CD4-positive, alpha-beta memory T cell (primary cell): ENCODE results near the gene NT5DC3. TPM values are rescaled to one million over a fixed set of nuclear protein-coding genes. Genes with fewer than 3 reads are reported as not detected.

ENCODE experiments used
- CTCF ChIA-PET: fragments of 350-600 bp; sonication (Branson Sonifier 250); formaldehyde crosslinking; loops from one replicate; lab custom pipeline; 2021; ENCODE audit warnings: inconsistent platforms; ENCODE audit not compliant: partially characterized antibody; lab: Charles Lee
- POLR2A ChIA-PET: fragments of 350-600 bp; sonication (Branson Sonifier 250); formaldehyde crosslinking; loops from one replicate; lab custom pipeline; 2021; ENCODE audit not compliant: partially characterized antibody; lab: Charles Lee
- DNase-seq, 5 donors: peaks; one replicate each; pipeline versions ENCODE4 v3.0.0 to v3.0.0-alpha.2; 2020 to 2022; ENCODE audit warnings: mixed read lengths in 1 of 5
- H3K27ac ChIP-seq: one replicate; pipeline ENCODE4 v1.7.0; 2013; ENCODE audit warnings: low read depth, low read length
- H3K27me3 ChIP-seq: 2 replicates; pipeline ENCODE4 v1.7.0; 2013; ENCODE audit warnings: mild to moderate bottlenecking, low read length, moderate library complexity; ENCODE audit not compliant: insufficient read depth
- H3K36me3 ChIP-seq: 2 replicates; pipeline ENCODE4 v1.7.0; 2013; ENCODE audit warnings: mild to moderate bottlenecking, low read length, moderate library complexity; ENCODE audit not compliant: insufficient read depth
- H3K4me1 ChIP-seq: 2 replicates; pipeline ENCODE4 v1.7.0; 2013; ENCODE audit warnings: mild to moderate bottlenecking, low read length, moderate library complexity; ENCODE audit not compliant: insufficient read depth
- H3K4me3 ChIP-seq, 2 donors: one replicate each; pipeline ENCODE4 v1.7.0; 2013; ENCODE audit warnings: low read length in 2 of 2, mild to moderate bottlenecking in 1 of 2
- H3K9me3 ChIP-seq, 2 donors: one replicate each; pipeline ENCODE4 v1.7.0; 2013; ENCODE audit warnings: low read length in 2 of 2, control low read depth in 1 of 2; ENCODE audit not compliant: control insufficient read depth in 1 of 2
- H3K27ac Mint-ChIP-seq, 7 donors: one replicate each; pipeline ENCODE4 v1.8.0; 2020 to 2021; ENCODE audit warnings: mixed read lengths in 7 of 7, mild to moderate bottlenecking in 6 of 7, inconsistent platforms in 3 of 7, moderate library complexity in 3 of 7
- H3K27me3 Mint-ChIP-seq, 2 donors: one replicate each; pipeline ENCODE4 v1.8.0; 2020 to 2021; ENCODE audit warnings: mixed read lengths in 2 of 2
- H3K36me3 Mint-ChIP-seq, 2 donors: one replicate each; pipeline ENCODE4 v1.8.0; 2020 to 2021; ENCODE audit warnings: mixed read lengths in 2 of 2, inconsistent platforms in 1 of 2, mild to moderate bottlenecking in 1 of 2
- H3K4me1 Mint-ChIP-seq, 4 donors: one replicate each; pipeline ENCODE4 v1.8.0; 2020 to 2021; ENCODE audit warnings: mixed read lengths in 4 of 4, mild to moderate bottlenecking in 1 of 4
- H3K4me3 Mint-ChIP-seq, 8 donors: one replicate each; pipeline ENCODE4 v1.8.0; 2020 to 2021; ENCODE audit warnings: mixed read lengths in 8 of 8, mild to moderate bottlenecking in 7 of 8, moderate library complexity in 6 of 8, inconsistent platforms in 3 of 8
- H3K9me3 Mint-ChIP-seq, 8 donors: one replicate each; pipeline ENCODE4 v1.8.0; 2020 to 2021; ENCODE audit warnings: mixed read lengths in 8 of 8, mild to moderate bottlenecking in 5 of 8, inconsistent platforms in 3 of 8, moderate library complexity in 1 of 8
- intact Hi-C: fragments of 100-400 bp; cut with micrococcal nuclease; formaldehyde crosslinking; loops from one replicate; pipeline ENCODE4 v1.15.1; 2023
- polyA plus RNA-seq, 2 donors: library from polyadenylated mRNA; unstranded; fragments of 300-500 nt; fragmentation: Illumina TruSeq; gene quantifications; one replicate each; pipeline ENCODE4 v1.2.3, GENCODE V29; 2021
- total RNA-seq, 2 experiments: library from RNA; stranded (reverse); gene quantifications; one replicate each; pipeline ENCODE4 v1.2.3, GENCODE V29; 2021

The NT5DC3 gene
- total and polyA plus RNA-seq, 4 experiments from 2014 or later = 1.2 to 6.8 (median 3.7) TPM

DNA sequence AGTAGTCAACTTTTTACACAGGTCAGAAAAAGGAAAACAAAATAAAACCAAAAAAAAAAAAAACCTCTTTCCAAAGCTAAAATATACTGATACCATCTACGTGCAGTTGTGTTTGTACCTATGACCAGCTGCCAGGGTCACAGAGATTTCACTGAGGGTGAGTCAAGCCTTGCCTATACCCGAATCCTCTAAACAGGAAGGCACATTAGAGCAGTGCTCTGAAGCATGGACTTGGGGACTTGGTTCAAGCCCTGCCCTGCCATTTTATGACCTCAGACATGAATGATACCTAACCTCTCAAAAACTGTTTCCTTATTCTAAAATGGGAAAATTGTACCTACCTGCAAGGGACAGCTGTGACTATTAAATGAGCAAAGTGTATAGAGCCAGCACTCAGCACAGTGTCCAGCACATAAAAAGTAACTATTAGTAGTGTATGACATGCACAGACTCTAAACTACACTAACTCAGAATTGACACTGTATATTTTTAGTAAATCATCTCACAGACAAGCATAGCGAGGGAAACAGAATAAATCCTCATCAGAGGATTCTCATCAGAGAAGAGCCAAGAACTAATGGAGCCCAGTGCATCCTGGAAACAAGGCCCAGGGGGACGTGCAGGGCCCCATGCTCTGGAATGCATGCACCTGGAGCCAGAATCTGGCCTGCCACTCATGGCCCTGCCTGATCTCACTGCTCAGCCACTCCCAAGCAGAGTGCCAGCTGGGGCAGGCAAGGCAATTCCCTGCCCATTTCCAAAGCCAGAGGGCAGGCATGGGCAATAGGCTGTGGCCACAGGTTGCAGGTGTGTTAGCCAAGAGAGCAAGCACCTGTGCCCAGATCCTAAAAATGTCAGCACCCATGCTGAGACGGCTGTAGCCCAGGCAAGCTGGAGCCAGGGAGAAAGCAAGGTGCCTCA is 57.0 kb downstream of the NT5DC3 start:
- peaks cover 43 to 51% of the 10 kb centered on the region in 2 donors for H3K36me3 Mint-ChIP-seq

GRCh38 chr12:103782399-103782798 is 58.6 kb downstream of the NT5DC3 start:
- Mint-ChIP-seq H3K27ac (no peak overlapping the region), H3K9me3 (no peaks in the 10 kb centered on the region), H3K36me3 (peaks cover 53 to 62% of the 10 kb centered on the region in 2 donors), H3K4me3 (no peak overlapping the region), H3K27me3 (no peaks in the 10 kb centered on the region), H3K4me1 (no peaks in the 10 kb centered on the region)
- peaks cover 14% of the 10 kb centered on the region for H3K36me3 ChIP-seq
- intact Hi-C loops = no loop called here
- H3K4me3 ChIP-seq = no peak overlapping the region
- POLR2A ChIA-PET = no interaction called here
- H3K9me3 ChIP-seq = no peaks in the 10 kb centered on the region
- H3K4me1 ChIP-seq = no peaks in the 10 kb centered on the region
- H3K27ac ChIP-seq = no peak overlapping the region
- DNase-seq = no peak
- H3K27me3 ChIP-seq = no peaks in the 10 kb centered on the region
- CTCF ChIA-PET = no interaction called here

More for the DNA sequence above, 57.0 kb downstream of the NT5DC3 start:
- intact Hi-C loops = no loop called here
- POLR2A ChIA-PET = no interaction called here
- CTCF ChIA-PET = no interaction called here
- Mint-ChIP-seq H3K27me3 (no peaks in the 10 kb centered on the region), H3K4me1 (no peaks in the 10 kb centered on the region), H3K4me3 (no peak overlapping the region), H3K27ac (no peak overlapping the region), H3K9me3 (no peaks in the 10 kb centered on the region)
- Histone ChIP-seq H3K36me3 (peaks cover 12% of the 10 kb centered on the region), H3K27me3 (no peaks in the 10 kb centered on the region), H3K4me3 (no peak overlapping the region), H3K9me3 (no peaks in the 10 kb centered on the region), H3K27ac (no peak overlapping the region), H3K4me1 (no peaks in the 10 kb centered on the region)
- no peak for DNase-seq

- intact Hi-C loops = no loop called here
- peaks cover 60 to 70% of the 10 kb centered on the region in 2 donors for H3K36me3 Mint-ChIP-seq
- H3K4me3 ChIP-seq = no peak overlapping the region
- ChIA-PET CTCF (no interaction called here), POLR2A (no interaction called here)
- no peaks in the 10 kb centered on the region for H3K9me3 ChIP-seq
- no peaks in the 10 kb centered on the region for H3K4me1 ChIP-seq
- H3K4me1 Mint-ChIP-seq = no peaks in the 10 kb centered on the region
- H3K36me3 ChIP-seq = peaks cover 19% of the 10 kb centered on the region
- DNase-seq = no peak
- H3K9me3 Mint-ChIP-seq = no peaks in the 10 kb centered on the region
- no peak overlapping the region for H3K4me3 Mint-ChIP-seq
- no peaks in the 10 kb centered on the region for H3K27me3 Mint-ChIP-seq
- H3K27me3 ChIP-seq = no peaks in the 10 kb centered on the region
- no peak overlapping the region for H3K27ac ChIP-seq
- H3K27ac Mint-ChIP-seq = no peak overlapping the region
Measured at GRCh38 chr12:103780992-103781391, 60.0 kb downstream of the NT5DC3 start.

DNA sequence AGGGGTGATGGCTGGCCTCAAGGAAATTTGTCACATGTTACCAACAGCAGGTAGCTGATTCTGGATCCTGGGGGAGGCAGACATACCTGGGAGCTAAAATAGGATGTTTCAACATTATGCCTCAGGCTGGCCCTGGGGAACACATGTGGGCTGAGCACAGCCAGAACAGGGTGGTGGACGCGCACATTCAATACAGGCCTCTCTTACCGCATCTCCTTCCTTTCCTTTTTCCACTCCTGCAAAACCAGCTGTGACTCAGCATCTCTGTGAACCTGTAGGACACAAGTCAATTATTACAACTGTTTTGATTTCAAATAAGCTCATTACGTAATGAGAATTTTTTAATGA is 61.0 kb downstream of the NT5DC3 start:
- Mint-ChIP-seq H3K27ac (peak overlapping the region in 1 of 7 donors; percentile 25), H3K4me3 (no peak overlapping the region), H3K36me3 (peaks cover 65 to 67% of the 10 kb centered on the region in 2 donors), H3K27me3 (no peaks in the 10 kb centered on the region), H3K4me1 (no peaks in the 10 kb centered on the region), H3K9me3 (no peaks in the 10 kb centered on the region)
- Histone ChIP-seq H3K9me3 (no peaks in the 10 kb centered on the region), H3K4me3 (no peak overlapping the region), H3K36me3 (peaks cover 16% of the 10 kb centered on the region), H3K27ac (no peak overlapping the region), H3K4me1 (no peaks in the 10 kb centered on the region), H3K27me3 (no peaks in the 10 kb centered on the region)
- POLR2A ChIA-PET = no interaction called here
- no peak for DNase-seq
- CTCF ChIA-PET = no interaction called here
- intact Hi-C loops = no loop called here

DNA sequence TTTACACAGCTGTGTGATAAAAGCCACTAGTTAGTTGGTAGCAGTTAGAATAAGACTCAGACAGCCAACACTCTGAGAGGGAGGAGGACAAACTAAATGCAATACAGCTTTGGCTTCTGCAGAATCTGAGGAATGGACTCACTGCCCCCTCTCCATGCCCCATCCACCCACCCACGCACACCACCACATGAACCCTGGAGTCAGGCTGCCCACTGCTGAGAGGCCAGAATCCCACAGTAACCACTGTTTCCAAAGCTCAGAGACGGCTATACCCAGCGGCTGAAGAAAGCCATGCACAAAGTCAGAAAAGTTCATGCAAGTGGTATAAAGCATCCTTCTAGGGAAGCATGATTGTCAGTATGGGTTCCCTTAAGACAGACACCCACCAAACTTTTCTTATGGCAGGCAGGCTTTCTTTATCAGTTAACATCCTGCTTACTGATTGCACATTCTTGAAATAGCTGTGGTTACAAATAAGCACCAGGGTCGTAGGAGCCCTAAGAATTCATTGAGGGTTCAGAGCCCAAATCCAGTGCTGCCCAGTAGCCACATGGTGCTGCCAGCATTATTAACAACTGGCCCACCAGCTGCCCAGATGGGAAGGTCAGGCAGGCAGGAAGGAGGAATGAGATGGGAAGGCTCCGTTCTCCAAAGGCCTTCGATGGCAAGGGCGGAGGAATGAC is 61.5 kb downstream of the NT5DC3 start:
- Mint-ChIP-seq H3K9me3 (no peaks in the 10 kb centered on the region), H3K27ac (no peak overlapping the region), H3K36me3 (peaks cover 61 to 64% of the 10 kb centered on the region in 2 donors), H3K4me3 (no peak overlapping the region), H3K27me3 (no peaks in the 10 kb centered on the region), H3K4me1 (no peaks in the 10 kb centered on the region)
- Histone ChIP-seq H3K36me3 (peaks cover 15% of the 10 kb centered on the region), H3K4me1 (no peaks in the 10 kb centered on the region), H3K4me3 (no peak overlapping the region), H3K27me3 (no peaks in the 10 kb centered on the region), H3K9me3 (no peaks in the 10 kb centered on the region), H3K27ac (no peak overlapping the region)
- ChIA-PET POLR2A (no interaction called here), CTCF (no interaction called here)
- intact Hi-C loops = no loop called here
- no peak for DNase-seq

GRCh38 chr12:103778781-103779180 is 62.3 kb downstream of the NT5DC3 start:
- H3K27me3 Mint-ChIP-seq = no peaks in the 10 kb centered on the region
- no peak overlapping the region for H3K27ac Mint-ChIP-seq
- H3K36me3 Mint-ChIP-seq = peaks cover 54 to 57% of the 10 kb centered on the region in 2 donors
- H3K4me1 Mint-ChIP-seq = no peaks in the 10 kb centered on the region
- Histone ChIP-seq H3K4me3 (no peak overlapping the region), H3K27ac (no peak overlapping the region), H3K36me3 (peaks cover 15% of the 10 kb centered on the region), H3K27me3 (no peaks in the 10 kb centered on the region), H3K9me3 (no peaks in the 10 kb centered on the region), H3K4me1 (no peaks in the 10 kb centered on the region)
- CTCF ChIA-PET = no interaction called here
- H3K4me3 Mint-ChIP-seq = no peak overlapping the region
- no peak for DNase-seq
- POLR2A ChIA-PET = no interaction called here
- intact Hi-C loops = no loop called here
- no peaks in the 10 kb centered on the region for H3K9me3 Mint-ChIP-seq

DNA sequence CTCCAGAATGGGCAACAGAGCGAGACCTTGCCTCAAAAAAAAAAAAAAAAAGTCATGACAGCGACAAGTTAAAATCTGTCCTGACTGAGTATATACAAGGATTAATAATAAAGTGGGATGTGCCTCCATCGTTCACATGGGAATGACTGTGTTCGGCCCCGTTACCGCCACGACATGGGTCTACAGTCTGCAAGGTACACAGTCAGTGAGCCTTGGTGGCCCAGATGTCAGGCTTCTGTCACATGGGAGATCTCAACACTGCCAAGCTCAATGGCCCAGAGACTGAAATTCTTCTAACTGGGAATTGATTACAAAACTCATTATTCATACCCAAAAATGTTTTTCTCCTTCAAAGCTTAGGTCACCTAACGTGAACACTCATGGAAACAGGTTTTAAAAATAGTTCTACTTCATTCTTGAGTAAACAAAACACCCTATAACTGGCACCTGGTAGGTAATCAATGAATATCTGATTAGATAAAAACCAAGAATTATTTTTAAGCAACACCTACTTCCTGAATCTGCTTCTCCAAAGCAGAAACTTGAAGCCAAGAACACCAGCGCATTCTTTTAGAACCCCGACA is 66.0 kb downstream of the NT5DC3 start:
- intact Hi-C loops = no loop called here
- peaks cover 33 to 43% of the 10 kb centered on the region in 2 donors for H3K36me3 Mint-ChIP-seq
- CTCF ChIA-PET = no interaction called here

More for the DNA sequence above, 66.0 kb downstream of the NT5DC3 start:
- POLR2A ChIA-PET = no interaction called here
- Histone ChIP-seq H3K27ac (no peak overlapping the region), H3K36me3 (peaks cover 11% of the 10 kb centered on the region), H3K9me3 (no peaks in the 10 kb centered on the region), H3K27me3 (no peaks in the 10 kb centered on the region), H3K4me3 (no peak overlapping the region), H3K4me1 (no peaks in the 10 kb centered on the region)
- Mint-ChIP-seq H3K9me3 (no peaks in the 10 kb centered on the region), H3K4me1 (no peaks in the 10 kb centered on the region), H3K4me3 (no peak overlapping the region), H3K27ac (no peak overlapping the region), H3K27me3 (no peaks in the 10 kb centered on the region)
- DNase-seq = no peak
